Measurements from ENCODE around the gene CCL17.
"Not testable (repeated sequence)": the region's sequence is repeated elsewhere in the genome, so short reads cannot be mapped to it uniquely, and the experiment has no call there.

Gene CCL17

DNA sequence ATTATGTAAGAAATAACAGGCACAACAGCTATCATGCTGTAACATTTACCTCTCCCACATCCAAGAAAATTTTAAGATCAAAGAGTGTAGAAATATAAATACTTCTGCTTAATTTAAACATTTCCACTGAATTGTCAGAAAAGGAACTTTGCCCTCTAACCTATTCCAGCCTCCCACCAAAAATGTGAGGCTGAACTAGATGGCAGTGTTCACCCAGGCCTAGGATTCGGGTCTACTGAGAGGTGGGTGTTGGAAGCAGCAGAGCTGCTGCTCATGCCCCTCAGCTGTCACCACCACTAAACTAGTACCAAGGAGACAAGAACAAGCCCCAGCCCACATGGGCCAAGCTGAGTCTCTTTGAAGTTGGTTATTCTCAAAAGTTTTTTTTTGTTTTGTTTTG, 31.3 kb downstream of the CCL17 start:
- no peak for DNase-seq

DNA sequence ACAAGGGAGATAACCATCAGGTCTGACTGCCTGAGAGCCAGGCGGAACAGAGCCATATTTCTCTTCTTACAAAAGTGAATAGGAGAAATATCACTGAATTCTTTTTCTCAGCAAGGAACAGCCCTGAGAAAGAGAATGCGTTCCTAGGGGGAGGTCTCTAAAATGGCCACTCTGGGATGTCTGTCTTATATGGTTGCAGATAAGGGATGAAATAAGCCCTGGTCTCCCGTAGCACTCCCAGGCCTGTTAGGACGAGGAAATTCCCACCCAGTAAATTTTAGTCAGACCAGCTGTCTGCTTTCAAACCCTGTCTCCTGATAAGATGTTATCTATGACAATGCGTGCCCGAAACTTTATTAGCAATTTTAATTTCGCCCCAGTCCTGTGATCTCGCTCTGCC, 35.4 kb downstream of the CCL17 start:
- not testable (repeated sequence) for DNase-seq

DNA sequence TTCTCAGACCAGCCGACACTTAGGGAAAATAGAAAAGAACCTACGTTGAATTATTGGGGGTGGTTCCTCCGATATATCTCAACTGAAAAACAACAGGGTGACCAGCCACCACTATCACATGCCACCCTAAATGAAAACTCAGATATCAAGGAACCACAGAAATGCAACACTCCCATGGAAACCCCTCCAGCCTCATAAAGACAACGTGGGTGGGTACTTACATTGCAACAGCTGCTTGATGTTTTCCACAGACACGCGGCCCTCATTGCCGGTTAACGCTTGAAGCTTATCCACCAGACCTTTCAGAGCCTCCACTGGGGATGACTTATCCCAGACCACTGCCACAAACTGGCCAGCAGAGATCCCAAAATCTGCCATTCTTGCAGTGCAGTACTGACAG, 36.0 kb downstream of the CCL17 start:
- not testable (repeated sequence) for DNase-seq

DNA sequence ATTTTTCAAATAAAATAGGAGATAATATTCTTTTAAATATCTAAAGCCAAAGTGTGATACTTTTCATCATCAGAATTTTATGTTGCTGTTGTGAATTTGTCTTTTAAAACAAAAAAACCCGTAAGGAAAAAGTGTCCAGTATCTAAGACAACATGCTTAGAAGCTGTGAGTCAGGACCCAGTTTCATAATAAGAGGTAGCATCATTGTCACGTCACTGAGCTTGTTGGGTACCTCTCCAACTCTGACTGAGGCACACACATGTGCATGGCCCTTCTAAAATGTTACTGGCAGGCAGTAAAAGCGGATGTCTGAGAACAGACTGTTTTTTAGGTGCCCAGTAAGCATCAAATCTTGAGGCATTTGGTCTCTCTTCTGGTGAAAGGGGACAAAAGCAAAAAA, 40.1 kb downstream of the CCL17 start:
- DNase-seq = no peak

DNA sequence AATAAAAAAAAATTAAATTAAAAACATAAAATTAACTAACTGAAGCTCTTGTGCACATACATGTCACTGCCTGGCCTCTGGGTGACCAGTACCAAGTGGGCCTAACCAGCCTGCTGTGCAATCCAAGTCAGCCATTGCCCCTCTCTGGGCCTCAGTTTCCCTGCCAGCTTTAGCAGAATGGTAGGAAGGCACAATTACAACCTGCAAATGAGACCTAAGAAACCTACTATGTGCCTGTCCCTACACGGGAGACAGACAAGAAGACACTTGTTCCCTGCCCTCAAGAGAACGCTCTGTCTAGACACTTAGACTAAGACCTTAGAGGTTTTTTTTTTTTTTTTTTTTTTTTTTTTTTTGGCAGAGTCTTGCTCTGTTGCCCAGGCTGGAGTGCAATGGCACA, 40.9 kb downstream of the CCL17 start:
- no peak for DNase-seq

DNA sequence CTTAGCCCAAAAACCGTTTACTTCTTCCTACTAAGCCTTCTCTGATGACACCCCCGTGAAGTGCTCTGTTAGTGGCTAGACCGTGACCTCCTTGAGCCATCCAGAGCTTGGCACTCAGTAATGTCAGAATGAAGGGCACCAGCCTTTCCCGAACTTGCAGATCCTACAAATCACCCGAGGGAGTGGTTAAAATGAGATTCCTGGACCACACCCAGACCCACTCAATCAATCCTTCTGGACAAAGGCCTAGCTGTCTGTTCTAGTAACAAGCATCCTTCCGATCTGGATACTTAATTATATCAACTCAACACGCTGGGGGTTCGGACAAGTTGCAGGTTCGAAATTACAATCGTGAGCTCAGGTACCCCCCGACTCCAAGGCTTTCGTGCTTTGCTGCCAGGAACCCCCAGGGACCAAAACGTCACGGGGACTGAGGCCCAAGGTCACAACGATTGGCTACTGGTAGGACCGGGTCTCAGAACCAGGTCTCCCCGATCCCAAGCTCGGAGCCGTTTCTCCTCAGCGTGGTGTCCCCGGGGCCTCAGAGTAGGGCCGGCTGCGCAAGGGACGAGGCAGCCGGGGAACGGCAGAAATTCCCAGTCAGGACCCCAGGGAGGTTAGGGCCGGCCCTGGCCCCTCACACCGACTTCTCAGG, 42.1 kb downstream of the CCL17 start:
- DNase-seq = no peak

DNA sequence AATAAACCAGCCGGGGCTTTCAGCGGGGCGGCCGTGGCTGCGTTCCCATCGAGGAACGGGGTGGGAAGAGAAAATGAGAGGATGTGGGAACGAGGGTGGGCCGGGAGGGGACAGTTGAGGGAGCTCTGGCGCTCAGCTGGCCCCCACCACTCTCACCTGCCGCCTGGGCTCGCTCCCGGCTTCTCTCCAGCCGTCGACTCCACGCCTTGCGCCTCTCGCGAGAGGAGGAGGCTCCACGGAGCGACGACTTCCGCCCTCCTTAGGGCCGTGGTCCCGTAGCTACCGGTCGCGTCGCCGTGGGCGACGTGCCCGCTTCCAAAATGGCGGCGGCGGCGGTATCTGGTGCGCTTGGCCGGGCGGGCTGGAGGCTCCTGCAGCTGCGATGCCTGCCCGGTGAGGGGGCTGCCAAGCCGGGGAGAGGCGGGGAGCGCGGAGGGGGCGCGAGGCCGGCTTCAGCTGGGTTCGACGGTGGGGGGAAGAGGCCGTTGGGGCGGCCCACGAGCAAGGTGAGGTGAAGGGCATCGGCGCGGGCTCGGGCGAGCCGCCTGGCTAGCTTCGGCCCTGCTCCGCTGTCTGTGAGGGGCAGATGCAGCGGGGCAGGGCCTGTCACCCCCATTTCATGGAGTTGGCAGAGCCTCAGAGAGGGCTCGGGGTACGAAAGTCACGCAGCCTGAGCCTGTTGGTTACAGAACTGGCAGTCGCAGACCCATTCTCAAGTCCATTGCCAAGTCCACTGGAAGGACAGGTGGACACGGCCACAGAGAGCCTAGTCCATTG, 42.8 kb downstream of the CCL17 start, which contains the start of the genes CIAPIN1 and COQ9:
Gene CIAPIN1, minus strand, starts transcription at position 200 of the 777 bp plus-strand sequence. CDS start 6,457 bp downstream, outside the sequence.
Gene COQ9, plus strand, starts transcription at position 294 of the 777 bp plus-strand sequence. Its CDS starts 27 bp downstream, at position 321.
- DNase-seq = peak; percentile 88

DNA sequence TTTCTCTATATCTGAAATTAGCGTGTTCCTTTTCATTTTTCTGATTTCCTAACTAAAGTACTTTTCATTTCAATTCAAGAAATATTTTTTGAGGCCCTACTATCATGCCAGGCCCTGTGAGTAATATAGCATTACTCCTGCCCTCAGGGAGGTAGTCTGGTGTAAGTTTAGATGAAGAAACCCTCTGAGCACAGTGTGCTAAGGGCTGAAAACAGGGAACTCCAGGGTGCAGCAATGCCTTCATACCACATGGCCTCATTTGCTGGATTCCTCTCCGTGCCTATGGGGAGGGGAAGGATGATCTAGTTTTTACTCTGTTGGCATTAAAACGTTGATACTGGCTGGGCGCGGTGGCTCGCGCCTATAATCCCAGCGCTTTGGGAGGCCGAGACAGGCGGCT, 47.5 kb downstream of the CCL17 start:
- no peak for DNase-seq

DNA sequence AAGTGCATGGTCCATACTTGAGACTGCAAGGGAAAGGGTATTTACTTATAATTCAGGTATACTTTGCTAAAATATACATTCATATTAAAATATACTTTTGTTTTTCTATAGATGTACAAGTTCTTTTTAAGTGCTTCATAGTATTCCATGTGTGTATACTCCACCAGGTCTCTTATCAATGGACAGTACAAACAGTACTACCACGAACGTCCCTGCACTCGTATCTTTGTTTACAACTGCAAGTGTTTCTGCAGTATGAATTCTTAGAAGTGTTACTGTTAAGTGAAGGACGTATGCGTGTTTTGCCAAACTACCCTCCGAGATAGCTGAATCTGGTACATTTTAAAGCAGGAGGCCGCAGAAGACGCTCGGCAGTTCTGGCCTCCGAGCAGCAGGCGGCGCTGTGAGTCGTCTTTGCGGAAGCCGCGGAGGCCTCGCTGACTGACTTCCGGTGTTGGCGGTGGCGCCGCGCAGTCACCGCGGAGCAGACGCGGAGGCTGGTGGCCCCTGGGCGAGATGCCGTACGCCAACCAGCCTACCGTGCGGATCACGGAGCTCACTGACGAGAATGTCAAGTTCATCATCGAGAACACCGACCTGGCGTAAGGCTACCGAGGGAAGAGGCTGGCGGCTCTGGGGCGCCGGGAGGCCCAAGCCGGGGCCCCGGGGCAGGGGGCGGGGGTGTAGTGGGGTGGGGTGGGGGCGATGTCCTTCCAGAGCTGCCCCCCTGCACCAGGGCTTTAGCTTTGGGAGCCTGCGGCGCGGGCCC, 57.8 kb downstream of the CCL17 start, which contains the start of gene POLR2C:
Gene POLR2C, plus strand, starts transcription at position 471 of the 769 bp plus-strand sequence. Its CDS starts 46 bp downstream, at position 517.
- DNase-seq = peak; percentile 82

DNA sequence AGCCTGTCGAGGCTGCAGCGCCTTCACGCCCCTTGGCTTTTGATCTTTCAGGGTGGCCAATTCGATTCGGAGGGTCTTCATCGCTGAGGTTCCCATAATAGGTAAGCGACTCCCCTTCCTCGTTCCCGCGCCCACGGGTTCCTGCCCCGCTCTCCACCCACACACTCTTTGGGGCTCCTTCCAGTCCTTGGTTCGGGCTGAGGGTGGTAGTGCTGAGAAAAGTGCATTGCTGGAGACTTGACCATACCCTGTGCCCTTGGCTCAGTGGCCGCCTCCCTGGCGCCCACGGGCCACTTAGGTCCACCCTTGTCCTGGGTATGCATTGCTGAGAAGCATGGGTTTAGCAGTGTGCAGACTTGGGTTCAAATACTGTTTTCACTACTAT, 58.4 kb downstream of the CCL17 start:
- no peak for DNase-seq

DNA sequence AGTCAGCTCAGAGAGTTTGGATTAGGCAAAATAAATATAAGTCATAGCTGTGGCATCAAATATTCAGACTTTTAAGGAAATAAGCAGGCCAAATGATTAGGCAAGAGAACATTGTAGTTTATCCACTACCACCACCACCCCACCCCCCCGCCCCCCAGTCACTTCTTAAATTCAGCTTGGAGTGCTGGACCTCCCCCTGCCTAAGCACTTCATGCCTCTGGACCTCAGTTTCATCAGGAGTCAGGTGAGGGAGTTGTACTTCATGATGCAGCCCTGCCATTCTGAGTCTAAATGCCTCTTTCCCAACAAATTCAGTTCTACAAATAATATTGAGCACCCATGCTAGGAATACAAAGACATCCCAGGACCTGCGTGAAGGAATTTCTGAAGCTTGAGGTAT, 60.0 kb downstream of the CCL17 start:
- DNase-seq = no peak
